Measurements from ENCODE around the gene NAP1L4. TPM values are rescaled to one million over a fixed set of nuclear protein-coding genes. Genes with fewer than 3 reads are reported as not detected.

The NAP1L4 gene
- total RNA-seq, 1 experiment from 2014 or later = 193 TPM

DNA sequence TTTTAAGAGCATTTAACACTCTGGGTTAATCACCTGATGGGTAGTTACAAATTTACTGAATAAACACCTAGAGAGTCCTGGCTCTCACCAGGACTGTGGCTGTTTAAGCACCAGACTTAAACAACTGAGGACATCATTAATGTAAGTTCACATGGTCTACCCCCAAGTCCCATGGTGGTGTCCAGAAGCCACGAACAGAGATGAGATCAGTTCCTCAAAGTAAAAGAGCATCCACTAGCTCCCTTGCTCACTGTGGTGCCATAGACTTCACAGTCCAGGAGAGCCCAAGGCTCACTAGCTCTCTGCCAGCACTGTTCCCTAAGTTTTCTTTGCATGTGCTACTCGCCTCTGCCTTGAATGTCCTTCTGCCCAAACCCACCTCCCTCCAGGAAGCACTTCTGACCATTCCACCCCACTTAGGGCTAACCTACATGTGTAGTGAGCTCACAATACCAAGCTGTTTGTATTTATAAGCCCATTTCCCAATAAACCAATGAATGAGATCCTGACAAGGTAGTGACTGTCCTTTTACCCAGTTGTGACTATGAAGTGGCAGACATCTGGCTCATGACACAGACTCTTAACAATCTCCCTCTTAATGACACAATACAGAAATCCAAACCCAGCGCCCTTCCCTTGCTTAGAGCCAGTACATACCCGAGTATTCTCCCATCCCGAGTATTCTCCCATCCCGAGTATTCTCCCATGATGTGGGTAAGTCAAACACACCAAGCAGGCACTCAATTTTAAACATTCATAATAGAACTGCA, 15.7 kb downstream of the NAP1L4 start:
- in situ Hi-C loops (cut with HindIII; ENCODE audit: low pct_unique_long_range_greater_than_20kb, low sequenced_read_pairs) = no loop called here
- DNase-seq (ENCODE audit: low read depth) = no peak

DNA sequence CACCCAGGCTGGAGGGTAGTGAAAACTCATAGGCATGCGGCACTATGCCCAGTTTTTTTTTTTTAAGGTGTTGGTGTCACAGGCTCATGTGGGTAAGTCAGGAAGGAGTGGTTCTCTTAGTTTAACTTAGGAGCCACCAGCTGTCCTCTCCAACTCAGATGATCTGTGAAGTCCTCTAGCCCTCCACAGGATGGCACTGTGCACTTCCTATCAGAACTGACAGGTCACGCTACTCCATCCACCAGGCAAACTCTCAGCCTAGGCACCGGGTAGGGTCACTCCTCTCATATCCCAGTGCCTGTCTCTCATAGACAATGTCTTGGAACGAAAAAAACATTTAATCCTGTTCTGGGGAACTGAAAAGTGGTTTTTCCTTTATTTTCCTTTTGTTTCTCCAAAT, 16.5 kb downstream of the NAP1L4 start:
- in situ Hi-C loops (cut with HindIII; ENCODE audit: low pct_unique_long_range_greater_than_20kb, low sequenced_read_pairs) = no loop called here

GRCh38 chr11:2974272-2974671, 17.9 kb downstream of the NAP1L4 start:
- in situ Hi-C loops (cut with HindIII; ENCODE audit: low pct_unique_long_range_greater_than_20kb, low sequenced_read_pairs) = no loop called here
- DNase-seq (ENCODE audit: low read depth) = no peak

More for the DNA sequence above, 16.5 kb downstream of the NAP1L4 start:
- DNase-seq (ENCODE audit: low read depth) = no peak

DNA sequence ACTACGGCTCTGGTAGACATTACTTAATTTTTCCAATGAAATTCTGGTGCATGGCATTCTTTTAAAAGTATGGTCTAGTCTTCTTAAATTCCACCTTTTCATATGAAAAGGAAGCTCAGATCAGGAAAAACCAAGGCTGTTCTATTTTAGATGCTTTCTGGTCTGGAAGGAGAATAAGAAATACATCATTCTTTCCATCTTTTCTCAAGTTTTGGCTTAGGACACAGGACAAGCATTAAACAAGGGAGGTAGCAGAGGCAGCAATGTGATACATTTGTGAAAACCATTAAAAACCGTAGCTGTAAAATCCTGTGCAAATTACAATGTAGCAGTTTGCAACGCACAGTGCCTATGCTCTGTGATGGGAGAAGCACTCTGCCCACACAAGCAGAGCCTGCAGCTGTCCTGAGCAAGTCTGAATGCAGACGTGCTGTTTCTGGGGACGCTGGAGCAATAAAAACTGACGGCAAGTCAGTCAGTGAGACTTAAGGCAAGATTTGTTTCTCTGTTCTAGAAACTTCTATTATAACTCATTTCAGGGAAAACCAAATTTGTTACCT, 23.7 kb downstream of the NAP1L4 start:
- in situ Hi-C loops (cut with HindIII; ENCODE audit: low pct_unique_long_range_greater_than_20kb, low sequenced_read_pairs) = no loop called here

GRCh38 chr11:2964782-2965181, 27.3 kb downstream of the NAP1L4 start:
- DNase-seq (ENCODE audit: low read depth) = no peak
- in situ Hi-C loops (cut with HindIII; ENCODE audit: low pct_unique_long_range_greater_than_20kb, low sequenced_read_pairs) = no loop called here

More for the DNA sequence above, 23.7 kb downstream of the NAP1L4 start:
- DNase-seq (ENCODE audit: low read depth) = no peak

- in situ Hi-C loops (cut with HindIII; ENCODE audit: low pct_unique_long_range_greater_than_20kb, low sequenced_read_pairs) = no loop called here
- no peak for DNase-seq (ENCODE audit: low read depth)
Observed at GRCh38 chr11:2963761-2964160, 28.4 kb downstream of the NAP1L4 start.

GRCh38 chr11:2963112-2963754, 28.9 kb downstream of the NAP1L4 start:
- no peak for DNase-seq (ENCODE audit: low read depth)
- in situ Hi-C loops (cut with HindIII; ENCODE audit: low pct_unique_long_range_greater_than_20kb, low sequenced_read_pairs) = no loop called here

DNA sequence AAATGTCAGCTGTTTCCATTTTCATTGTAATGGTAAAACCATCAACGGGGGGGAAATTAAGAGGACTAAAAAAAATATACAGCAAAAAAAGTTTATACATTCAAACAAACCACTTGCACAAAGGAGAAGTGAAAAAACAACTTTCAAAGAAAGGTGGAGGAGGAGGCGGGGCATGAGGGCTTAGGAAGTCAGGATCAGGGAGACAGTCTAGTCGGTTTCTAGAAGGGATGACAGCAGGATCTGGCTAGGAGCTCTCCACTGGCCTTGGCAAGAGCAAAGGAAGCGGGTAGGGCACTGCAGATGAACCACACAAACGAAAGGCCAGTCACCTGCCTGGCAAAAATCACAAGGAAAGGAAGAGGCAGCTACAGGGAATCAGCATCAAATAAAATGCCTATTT, 31.0 kb downstream of the NAP1L4 start:
- no peak for DNase-seq (ENCODE audit: low read depth)
- in situ Hi-C loops (cut with HindIII; ENCODE audit: low pct_unique_long_range_greater_than_20kb, low sequenced_read_pairs) = no loop called here

GRCh38 chr11:2960139-2960538, 32.0 kb downstream of the NAP1L4 start:
- no peak for DNase-seq (ENCODE audit: low read depth)
- in situ Hi-C loops (cut with HindIII; ENCODE audit: low pct_unique_long_range_greater_than_20kb, low sequenced_read_pairs) = no loop called here

DNA sequence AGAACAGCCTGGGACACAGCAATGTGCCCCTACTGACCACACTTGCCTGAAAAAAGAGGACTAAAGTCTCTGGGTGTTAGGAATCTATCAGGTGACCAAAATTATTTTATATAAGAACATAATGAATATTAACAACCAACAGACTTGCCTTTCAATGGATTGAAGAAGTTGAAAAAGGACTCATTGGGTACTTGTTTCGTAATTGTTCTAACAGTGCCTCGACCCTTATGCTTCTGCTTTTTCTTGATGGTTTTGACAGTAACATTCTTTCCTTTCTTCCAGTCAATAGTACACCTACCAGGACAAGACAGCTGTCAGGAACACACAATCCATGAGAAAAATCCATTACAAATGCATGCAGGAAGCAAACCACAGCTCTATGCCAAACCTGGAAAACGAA, 33.9 kb downstream of the NAP1L4 start:
- DNase-seq (ENCODE audit: low read depth) = no peak
- in situ Hi-C loops (cut with HindIII; ENCODE audit: low pct_unique_long_range_greater_than_20kb, low sequenced_read_pairs) = no loop called here

GRCh38 chr11:2955906-2956476, 36.1 kb downstream of the NAP1L4 start:
- in situ Hi-C loops (cut with HindIII; ENCODE audit: low pct_unique_long_range_greater_than_20kb, low sequenced_read_pairs) = no loop called here
- DNase-seq (ENCODE audit: low read depth) = no peak

- no peak for DNase-seq (ENCODE audit: low read depth)
- in situ Hi-C loops (cut with HindIII; ENCODE audit: low pct_unique_long_range_greater_than_20kb, low sequenced_read_pairs) = no loop called here
Observed at GRCh38 chr11:2954263-2954662, 37.9 kb downstream of the NAP1L4 start.

GRCh38 chr11:2952290-2952689, 39.8 kb downstream of the NAP1L4 start:
- DNase-seq (ENCODE audit: low read depth) = no peak
- in situ Hi-C loops (cut with HindIII; ENCODE audit: low pct_unique_long_range_greater_than_20kb, low sequenced_read_pairs) = no loop called here

- in situ Hi-C loops (cut with HindIII; ENCODE audit: low pct_unique_long_range_greater_than_20kb, low sequenced_read_pairs) = no loop called here
- DNase-seq (ENCODE audit: low read depth) = no peak
Observed at GRCh38 chr11:2951231-2952110, 40.7 kb downstream of the NAP1L4 start.

GRCh38 chr11:2950825-2951224, 41.3 kb downstream of the NAP1L4 start:
- in situ Hi-C loops (cut with HindIII; ENCODE audit: low pct_unique_long_range_greater_than_20kb, low sequenced_read_pairs) = no loop called here
- DNase-seq (ENCODE audit: low read depth) = no peak

DNA sequence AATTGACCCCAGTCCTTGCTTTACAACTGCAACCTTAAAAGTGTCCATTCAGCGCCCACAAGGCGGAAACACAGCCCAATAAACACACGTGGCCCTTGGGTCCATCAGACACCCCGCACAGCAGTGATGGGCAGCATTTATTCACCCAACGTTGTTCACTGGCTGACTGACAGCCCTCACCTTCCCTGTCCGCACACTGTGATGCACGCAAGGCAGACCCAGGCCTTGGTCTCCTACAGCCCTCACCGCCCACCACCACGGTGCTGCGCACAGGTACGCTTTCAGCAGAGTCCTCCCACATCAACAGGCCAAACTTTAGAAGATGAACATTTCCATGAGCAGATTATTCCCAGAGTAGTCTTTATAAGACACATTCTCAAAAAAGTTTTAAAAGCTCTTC, 42.2 kb downstream of the NAP1L4 start:
- no peak for DNase-seq (ENCODE audit: low read depth)
- in situ Hi-C loops (cut with HindIII; ENCODE audit: low pct_unique_long_range_greater_than_20kb, low sequenced_read_pairs) = no loop called here

DNA sequence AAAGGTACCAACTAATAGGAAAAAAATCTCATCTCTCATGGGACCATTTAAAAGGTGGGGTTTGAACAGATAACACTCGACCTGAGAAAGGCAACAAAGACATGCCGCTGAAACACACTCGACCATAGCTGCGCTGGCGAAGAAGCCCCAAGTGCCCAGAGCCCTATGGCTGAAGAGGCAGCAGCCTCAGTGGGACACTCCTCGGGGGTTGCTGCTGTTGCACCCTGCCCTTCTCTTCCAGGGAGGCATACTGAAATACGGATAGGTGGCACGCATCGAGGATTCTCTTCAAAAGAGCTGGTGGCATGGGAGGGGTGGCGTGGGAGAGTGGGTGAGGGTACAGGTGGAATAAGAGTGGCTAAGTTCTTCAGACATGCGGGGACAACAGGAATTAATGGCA, 44.4 kb downstream of the NAP1L4 start:
- in situ Hi-C loops (cut with HindIII; ENCODE audit: low pct_unique_long_range_greater_than_20kb, low sequenced_read_pairs) = no loop called here

GRCh38 chr11:2945757-2946287, 46.3 kb downstream of the NAP1L4 start:
- DNase-seq (ENCODE audit: low read depth) = no peak
- in situ Hi-C loops (cut with HindIII; ENCODE audit: low pct_unique_long_range_greater_than_20kb, low sequenced_read_pairs) = no loop called here

More for the DNA sequence above, 44.4 kb downstream of the NAP1L4 start:
- no peak for DNase-seq (ENCODE audit: low read depth)
